HG03520 (cell line): ENCODE data around the gene KCNK4.
A peak's percentile ranks its signal among the peaks of the same experiment; 100 is the strongest.
"Not testable (repeated sequence)": the region's sequence is repeated elsewhere in the genome, so short reads cannot be mapped to it uniquely, and the experiment has no call there.

Experiments
- ATAC-seq: cut with Tn5 transposase; IDR thresholded peaks from one replicate; pipeline ENCODE4 v1.9.1; 2021; ENCODE audit warnings: mild to moderate bottlenecking, moderate library complexity; ENCODE audit not compliant: unreplicated experiment

KCNK4 gene

GRCh38 chr11:64323373-64323772, 32.3 kb downstream of the KCNK4 start:
- no peak for ATAC-seq

GRCh38 chr11:64323984-64324383, 32.9 kb downstream of the KCNK4 start:
- ATAC-seq: not testable (repeated sequence)

GRCh38 chr11:64324692-64325469, 33.8 kb downstream of the KCNK4 start:
- ATAC-seq: no peak

DNA sequence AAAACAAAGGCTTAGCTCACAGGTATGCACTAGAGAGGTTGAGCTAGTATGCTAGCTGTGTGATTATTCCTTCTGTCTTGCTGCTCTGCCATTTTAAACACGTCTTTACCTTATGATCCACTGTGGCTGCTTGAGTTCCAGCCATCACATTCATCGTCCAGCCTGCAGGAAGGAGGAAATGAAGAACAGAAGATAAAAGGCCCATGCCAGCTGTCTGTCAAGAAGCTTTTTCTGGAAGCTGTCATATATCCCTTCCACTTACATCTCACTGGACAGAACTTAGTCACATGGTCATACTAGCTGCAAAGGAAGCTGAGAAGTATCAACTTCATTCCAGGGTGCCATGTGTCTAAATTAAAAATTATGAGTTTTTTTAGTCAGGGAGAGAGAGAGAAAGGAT, 36.3 kb downstream of the KCNK4 start:
- no peak for ATAC-seq

- no peak for ATAC-seq
Measured at GRCh38 chr11:64327993-64328392, 36.9 kb downstream of the KCNK4 start.

DNA sequence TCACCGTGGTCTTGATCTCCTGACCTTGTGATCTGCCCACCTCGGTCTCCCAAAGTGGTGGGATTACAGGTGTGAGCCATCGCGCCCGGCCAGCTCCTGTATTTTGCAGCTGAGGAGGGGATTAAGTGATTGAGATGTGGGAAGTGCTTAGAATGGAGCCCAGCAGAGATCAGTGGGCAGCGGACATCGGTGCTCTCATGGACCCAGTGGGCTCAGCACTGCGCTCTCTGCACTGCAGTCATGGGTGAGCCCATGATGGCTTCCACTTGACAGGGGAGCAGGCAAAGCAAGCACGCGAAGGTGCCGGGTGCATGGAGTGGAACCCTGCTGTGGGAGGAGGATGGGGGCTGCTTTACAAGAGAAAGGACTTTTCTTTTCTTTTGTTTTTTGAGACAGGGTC, 39.8 kb downstream of the KCNK4 start:
- no peak for ATAC-seq

DNA sequence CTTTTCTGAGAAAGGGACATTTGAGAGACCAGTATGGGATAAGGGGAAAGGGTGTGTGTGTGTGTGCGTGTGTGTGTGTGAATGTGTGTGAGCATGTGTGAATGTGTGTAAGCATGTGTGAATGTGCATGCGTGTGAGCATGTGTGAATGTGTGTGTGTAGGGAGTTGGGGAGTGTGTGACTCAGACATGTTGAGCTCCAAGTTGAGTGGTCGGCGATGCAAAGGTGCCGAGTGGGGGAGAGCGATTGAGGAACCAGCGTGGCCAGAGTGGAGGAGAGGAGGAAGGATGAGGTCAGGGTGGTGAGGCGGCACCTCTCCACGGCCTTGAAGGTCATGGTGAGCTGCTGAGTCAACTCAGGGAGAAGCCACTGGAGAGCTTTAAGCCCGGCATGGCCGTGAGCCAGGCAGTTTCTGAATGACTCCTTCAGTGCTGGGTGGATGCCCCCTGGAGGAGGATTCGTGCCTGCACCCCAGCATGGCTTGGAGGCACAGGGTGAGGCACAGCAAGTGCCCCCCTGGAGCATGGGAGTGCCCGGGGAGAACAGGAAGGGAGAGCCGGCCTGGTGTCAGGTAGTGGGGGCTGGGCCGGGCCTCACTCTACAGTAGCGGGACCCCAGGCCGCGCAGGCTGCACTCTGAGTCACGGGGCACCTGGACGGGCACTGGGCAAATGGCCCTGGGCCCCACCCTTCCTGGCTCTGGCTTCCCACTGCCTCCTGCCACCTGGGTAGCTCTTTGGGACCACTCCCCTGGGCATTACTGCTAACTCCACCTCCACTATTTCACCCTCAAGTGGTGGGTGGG, 40.7 kb downstream of the KCNK4 start:
- ATAC-seq: no peak

DNA sequence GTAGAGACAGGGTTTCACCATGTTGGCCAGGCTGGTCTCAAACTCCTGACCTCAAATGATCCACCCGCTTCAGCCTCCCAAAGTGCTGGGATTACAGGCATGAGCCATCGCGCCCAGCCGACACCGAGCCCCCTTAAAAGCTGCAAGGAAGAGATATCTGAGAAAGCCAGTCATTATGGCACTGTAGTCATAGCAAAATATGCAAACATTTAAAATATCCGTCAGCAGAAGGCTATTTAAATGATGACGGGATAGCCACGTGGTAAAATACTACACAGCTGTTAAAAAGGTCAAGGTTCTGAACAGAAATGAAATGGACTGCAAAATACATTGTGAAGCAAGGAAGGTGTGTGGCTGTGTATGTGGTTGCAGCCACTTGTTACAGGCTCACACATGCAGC, 42.5 kb downstream of the KCNK4 start:
- ATAC-seq: no peak

- ATAC-seq: peak; percentile 78
Measured at GRCh38 chr11:64334764-64335735, 43.9 kb downstream of the KCNK4 start.

DNA sequence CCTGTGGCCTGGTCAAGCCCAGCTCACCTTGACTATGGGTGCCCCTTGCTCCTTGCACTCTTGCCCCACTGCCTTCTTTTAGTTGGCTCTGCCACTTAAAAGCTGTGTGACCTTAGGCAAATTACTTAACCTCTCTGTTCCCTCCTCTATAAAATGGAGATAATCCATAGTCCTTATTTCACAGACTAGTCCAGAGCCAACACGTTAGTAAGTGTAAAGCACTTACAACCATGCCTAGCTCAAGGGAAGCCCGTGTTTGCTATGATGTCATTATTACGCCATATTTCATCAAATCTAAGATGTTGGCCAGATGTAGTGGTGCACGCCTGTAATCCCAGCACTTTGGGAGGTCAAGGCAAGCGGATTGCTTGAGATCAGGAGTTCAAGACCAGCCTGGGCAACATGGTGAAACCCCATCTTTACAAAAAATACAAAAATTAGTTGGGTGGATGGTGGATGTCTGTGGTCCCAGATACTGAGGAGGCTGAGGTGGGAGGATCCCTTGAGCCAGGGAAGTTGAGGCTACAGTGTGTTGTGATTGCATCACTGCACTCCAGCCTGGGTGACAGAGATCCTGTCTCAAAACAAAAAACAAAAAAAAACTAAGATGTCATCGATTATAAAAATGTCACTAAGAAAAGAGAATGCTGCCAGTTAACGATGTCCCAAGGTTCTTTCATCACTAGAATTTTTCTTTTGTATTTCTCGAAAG, 46.6 kb downstream of the KCNK4 start:
- ATAC-seq: no peak

DNA sequence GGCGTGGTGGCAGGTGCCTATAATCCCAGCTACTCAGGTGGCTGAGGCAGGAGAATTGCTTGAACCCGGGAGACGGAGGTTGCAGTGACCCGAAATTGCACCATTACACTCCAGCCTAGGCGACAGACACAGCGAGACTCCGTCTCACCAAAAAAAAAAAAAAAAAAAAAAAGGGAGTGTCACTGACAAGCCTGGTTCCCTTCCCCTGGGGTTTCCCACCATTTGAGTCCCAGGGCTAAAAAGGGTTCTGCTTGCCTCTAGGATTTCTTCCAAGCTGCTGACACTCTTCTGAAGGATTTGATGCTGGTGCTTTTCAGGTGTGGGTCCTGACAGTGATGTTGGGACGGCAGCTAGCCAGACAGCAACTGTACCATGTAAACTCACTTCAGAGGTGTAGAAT, 47.6 kb downstream of the KCNK4 start:
- no peak for ATAC-seq

DNA sequence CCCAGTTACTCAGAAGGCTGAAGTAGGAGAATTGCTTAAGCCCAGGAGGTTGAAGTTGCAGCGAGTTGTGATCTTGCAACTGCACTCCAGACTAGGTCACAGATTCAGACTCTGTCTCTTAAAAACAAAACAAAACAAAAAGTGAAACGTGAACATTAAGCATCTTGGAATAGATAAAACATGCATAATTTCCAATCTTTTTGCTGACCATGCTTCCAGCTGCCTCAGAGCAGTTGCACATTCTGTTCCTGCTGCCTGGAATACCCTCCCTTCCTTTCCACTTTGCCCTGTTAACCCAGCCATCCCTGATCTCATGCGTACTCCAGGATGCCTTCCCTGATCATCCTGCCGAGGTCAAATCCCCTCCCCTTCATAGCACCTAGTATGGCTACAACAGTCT, 48.2 kb downstream of the KCNK4 start:
- ATAC-seq: no peak

DNA sequence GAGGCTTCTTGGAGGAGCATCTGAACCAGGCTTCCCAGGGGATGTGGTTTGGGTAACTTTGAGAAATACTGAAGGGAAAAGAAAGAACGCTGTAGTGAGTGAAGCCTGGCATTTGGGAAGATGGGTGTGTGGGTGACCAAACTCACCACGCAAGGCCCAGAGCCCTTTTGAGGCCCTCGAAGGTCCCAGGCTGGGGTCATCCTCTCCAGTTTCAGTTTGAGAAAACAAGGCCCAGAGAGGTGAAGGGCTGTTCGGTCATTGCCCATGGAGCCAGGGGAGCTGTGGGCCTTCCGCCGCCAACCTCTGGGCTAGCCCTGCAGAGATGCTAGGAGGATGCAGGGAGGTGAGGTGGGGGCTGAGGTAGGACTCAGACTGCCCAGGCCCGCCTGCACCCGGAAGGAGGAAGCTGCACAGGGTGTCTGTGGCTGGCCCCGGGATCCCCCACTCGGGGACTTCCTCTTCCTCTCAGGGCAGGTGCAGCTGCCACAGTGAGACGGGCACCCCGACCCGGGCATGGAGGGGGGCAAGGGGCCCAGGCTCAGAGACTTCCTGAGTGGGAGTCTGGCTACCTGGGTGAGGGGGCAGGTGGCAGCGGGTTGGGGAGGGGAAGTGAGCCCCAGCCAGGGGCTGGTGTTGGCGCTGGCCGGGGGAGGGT, 48.8 kb downstream of the KCNK4 start, which contains the start of gene CCDC88B:
TSS of gene CCDC88B (plus strand) at position 451 of the 655 bp plus-strand sequence. CDS start at position 514, 63 bp downstream.
- ATAC-seq: peak; percentile 36

- no peak for ATAC-seq
Measured at GRCh38 chr11:64340671-64341335, 49.7 kb downstream of the KCNK4 start.

DNA sequence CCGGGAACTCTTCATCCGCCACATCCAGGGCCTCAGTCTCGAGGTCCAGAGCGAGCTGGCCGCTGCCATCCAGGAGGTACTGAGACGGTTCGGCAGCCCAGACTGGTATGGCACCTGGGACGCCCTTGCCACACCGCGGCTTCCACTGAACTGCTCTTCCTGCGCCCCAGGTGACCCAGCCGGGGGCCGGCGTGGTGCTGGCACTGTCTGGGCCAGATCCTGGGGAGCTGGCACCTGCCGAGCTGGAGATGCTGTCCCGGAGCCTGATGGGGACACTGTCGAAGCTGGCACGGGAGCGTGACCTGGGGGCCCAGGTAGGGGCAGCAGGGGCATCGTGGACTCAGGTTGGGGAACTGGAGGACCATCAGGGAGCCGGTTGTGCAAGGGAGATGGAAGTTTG, 50.3 kb downstream of the KCNK4 start:
- no peak for ATAC-seq

- ATAC-seq: peak; percentile 42
Measured at GRCh38 chr11:64341851-64342791, 51.0 kb downstream of the KCNK4 start.

- no peak for ATAC-seq
Measured at GRCh38 chr11:64342869-64343745, 52.0 kb downstream of the KCNK4 start.
